Spleen (tissue), 7 donors: ENCODE results near the gene PIR.

Source experiments
- POLR2A ChIP-seq, 3 donors: fragments of 450-650 bp; IDR thresholded peaks; one replicate each; pipeline ENCODE4 v1.5.1; 2017; ENCODE audit warnings: antibody characterized with exemption in 3 of 3, mild to moderate bottlenecking in 1 of 3
- POLR2AphosphoS5 ChIP-seq, 3 donors: sonication (generic); formaldehyde crosslinking; IDR thresholded peaks; one replicate each; pipeline ENCODE4 v1.5.1; 2017; ENCODE audit warnings: antibody characterized with exemption in 3 of 3
- TF ChIP-seq, protein P1 (sequence below), 11 experiments: fragments of 200-600 bp in 7 of 11; fragments of 450-650 bp in 4 of 11; sonication (generic) in 4 of 11; IDR thresholded peaks in 8 of 11; conservative IDR thresholded peaks in 3 of 11; 1 replicate in 7 of 11; 2 replicates in 4 of 11; pipeline versions ENCODE4 v1.4.0 to v1.8.0; 2016 to 2021; ENCODE audit warnings: antibody characterized with exemption in 11 of 11, inconsistent platforms in 4 of 11, mild to moderate bottlenecking in 1 of 11
- donor health status: DM: no; HTN: no; CAD: no; lungs with moderate emphysema.
- donor health status: DM: no; HTN: no; CAD: no.
- donor health status: DM: no; HTN: no; CAD: no.

- TF ChIP-seq POLR2A (IDR thresholded peaks at IDR 0.05) (no peak), POLR2AphosphoS5 (IDR thresholded peaks at IDR 0.05) (no peak)
- TF ChIP-seq, protein P1, sequence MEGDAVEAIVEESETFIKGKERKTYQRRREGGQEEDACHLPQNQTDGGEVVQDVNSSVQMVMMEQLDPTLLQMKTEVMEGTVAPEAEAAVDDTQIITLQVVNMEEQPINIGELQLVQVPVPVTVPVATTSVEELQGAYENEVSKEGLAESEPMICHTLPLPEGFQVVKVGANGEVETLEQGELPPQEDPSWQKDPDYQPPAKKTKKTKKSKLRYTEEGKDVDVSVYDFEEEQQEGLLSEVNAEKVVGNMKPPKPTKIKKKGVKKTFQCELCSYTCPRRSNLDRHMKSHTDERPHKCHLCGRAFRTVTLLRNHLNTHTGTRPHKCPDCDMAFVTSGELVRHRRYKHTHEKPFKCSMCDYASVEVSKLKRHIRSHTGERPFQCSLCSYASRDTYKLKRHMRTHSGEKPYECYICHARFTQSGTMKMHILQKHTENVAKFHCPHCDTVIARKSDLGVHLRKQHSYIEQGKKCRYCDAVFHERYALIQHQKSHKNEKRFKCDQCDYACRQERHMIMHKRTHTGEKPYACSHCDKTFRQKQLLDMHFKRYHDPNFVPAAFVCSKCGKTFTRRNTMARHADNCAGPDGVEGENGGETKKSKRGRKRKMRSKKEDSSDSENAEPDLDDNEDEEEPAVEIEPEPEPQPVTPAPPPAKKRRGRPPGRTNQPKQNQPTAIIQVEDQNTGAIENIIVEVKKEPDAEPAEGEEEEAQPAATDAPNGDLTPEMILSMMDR (IDR thresholded peaks at IDR 0.05 in 8 of 11, conservative IDR thresholded peaks at IDR 0.05 in 3 of 11), result no peak
Measured at GRCh38 chrX:15384304-15384703, 108.8 kb downstream of the PIR start, which contains the start of gene VEGFD.
